ENCODE measurements around the gene SLFN12.

Gene SLFN12

DNA sequence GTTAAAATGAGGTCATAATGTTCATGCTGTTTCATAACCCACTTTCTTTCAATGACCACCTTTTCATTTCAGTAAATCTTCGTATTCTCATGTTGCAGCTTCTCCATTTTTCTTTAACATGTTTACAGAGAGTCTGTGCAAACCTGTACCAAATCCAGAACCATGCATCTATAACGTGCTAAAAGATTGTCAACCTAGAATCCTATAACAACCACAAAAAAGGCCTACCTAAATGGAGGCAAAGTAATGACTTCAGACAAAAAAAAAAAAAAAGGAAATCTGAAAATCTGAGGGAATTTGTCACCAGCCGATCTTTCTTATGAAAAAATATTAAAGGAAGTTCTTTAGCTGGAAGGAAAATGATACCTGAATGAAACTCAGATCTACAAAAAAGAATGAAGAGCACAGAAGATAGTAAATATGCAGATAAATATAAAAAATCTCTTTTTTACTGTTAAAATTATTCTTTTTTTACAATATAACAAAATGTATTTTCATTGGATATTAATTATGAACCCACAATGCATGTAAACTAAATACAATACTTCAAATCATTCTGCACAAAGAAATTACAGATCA, 57.4 kb downstream of the SLFN12 start:
- Histone ChIP-seq H2AFZ (ENCODE audit: low read length, unreplicated experiment) (no peak overlapping the region), H3K27me3 (ENCODE audit: insufficient read depth, low read length) (no peaks in the 10 kb centered on the region), H3K4me1 (ENCODE audit: control insufficient read depth, insufficient read depth, low read length, unreplicated experiment) (peaks cover 26% of the 10 kb centered on the region), H3K4me3 (ENCODE audit: low read depth, low read length) (peak overlapping the region; percentile 93), H3K79me2 (ENCODE audit: control insufficient read depth, insufficient read depth, low read length, unreplicated experiment) (peaks cover 55% of the 10 kb centered on the region), H3K36me3 (ENCODE audit: insufficient read depth, low read length) (peaks cover 22% of the 10 kb centered on the region), H3K27ac (ENCODE audit: low read depth, low read length) (peak overlapping the region; percentile 96)

DNA sequence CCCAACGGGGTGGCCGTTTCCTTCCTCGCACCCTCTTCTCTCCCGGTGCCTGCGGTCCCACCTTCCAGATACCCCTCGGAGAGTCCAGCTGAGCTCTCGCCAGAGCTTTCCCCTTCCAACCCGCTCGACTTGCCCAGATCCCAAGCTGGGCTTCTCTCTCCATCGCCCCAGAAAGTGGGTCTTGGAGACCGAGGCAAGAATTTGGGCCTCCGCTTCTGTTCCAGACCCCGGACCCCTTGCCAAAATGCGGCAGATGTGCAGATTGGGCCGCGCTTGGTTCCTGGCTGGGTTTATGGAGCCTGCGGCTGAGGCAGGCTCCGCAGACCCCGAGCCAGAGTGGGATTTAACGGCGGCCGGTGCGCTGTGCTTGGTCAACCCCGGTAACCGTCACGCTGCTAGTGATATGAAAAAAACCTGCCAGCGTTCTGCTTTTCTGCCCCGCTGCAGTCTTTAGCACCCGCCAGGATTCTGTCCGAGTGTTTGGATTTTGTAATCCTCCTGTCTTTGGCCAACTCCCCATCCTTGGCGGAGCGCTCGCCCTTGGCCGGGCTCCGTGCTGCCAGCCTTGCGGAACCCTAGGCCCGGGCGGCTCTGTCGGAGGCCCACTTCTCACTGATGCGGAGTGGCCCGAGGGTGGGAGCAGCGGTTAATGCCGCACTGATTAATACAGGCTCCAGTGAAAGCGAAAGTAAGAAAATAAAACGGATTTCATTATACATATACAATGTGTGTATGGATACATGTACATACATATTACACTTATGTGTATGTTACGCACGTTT, 58.1 kb downstream of the SLFN12 start:
- Histone ChIP-seq H3K27ac (ENCODE audit: low read depth, low read length) (peak overlapping the region; percentile 96), H3K4me1 (ENCODE audit: control insufficient read depth, insufficient read depth, low read length, unreplicated experiment) (peaks cover 26% of the 10 kb centered on the region), H3K79me2 (ENCODE audit: control insufficient read depth, insufficient read depth, low read length, unreplicated experiment) (peaks cover 61% of the 10 kb centered on the region), H3K27me3 (ENCODE audit: insufficient read depth, low read length) (no peaks in the 10 kb centered on the region), H2AFZ (ENCODE audit: low read length, unreplicated experiment) (peak overlapping the region; percentile 69), H3K36me3 (ENCODE audit: insufficient read depth, low read length) (peaks cover 28% of the 10 kb centered on the region), H3K4me3 (ENCODE audit: low read depth, low read length) (peak overlapping the region; percentile 93)

- H2AFZ ChIP-seq (ENCODE audit: low read length, unreplicated experiment): peak within 1 kb of the TSS; percentile 69
- peak within 1 kb of the TSS; percentile 96 for H3K27ac ChIP-seq (ENCODE audit: low read depth, low read length)
- peak within 1 kb of the TSS; percentile 93 for H3K4me3 ChIP-seq (ENCODE audit: low read depth, low read length)
- peaks cover 26% of the 10 kb centered on the region for H3K4me1 ChIP-seq (ENCODE audit: control insufficient read depth, insufficient read depth, low read length, unreplicated experiment)
- H3K36me3 ChIP-seq (ENCODE audit: insufficient read depth, low read length): peaks cover 32% of the 10 kb centered on the region
- H3K27me3 ChIP-seq (ENCODE audit: insufficient read depth, low read length): no peaks in the 10 kb centered on the region
- H3K79me2 ChIP-seq (ENCODE audit: control insufficient read depth, insufficient read depth, low read length, unreplicated experiment): peaks cover 68% of the 10 kb centered on the region
Observed at GRCh38 chr17:35373534-35373983, 58.7 kb downstream of the SLFN12 start, which contains the start of gene SLFN11. Gene SLFN11, minus strand, starts transcription at chr17:35373621. Its CDS starts 9,814 bp downstream, at chr17:35363807.

DNA sequence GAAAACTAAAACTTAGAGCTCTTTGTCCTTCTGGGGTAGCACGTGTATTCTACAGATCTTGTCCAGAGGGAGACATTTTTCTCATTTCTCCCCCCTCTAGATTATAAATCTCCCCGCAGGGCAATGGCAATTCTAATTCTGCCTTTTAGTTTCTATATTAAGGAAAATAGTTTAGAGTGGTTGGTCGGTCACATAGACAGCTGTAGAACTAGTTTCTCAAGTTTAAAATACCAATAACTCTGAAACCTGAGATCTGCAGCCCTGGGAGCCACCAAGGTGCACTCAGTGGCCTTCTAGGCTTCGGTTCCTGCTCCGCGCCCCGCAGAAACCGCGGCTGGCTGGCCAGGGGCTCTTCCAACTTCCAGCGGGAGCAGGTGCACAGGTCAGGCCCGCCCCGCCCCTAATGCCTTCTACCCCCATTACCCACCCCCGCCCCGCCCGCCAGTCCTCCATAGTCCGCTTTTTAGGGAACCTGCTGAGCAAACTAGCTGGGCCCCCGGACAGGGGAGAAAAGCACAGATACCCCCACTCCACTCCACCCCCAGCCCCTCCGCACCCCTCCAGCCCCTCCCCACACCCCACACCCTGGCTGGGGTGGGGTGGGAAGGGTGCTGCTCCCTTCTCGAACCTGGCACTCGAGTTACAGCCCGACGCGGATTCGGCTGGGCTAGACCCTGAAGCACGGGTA, 59.3 kb downstream of the SLFN12 start:
- H3K27ac ChIP-seq (ENCODE audit: low read depth, low read length): peak overlapping the region; percentile 96
- peaks cover 73% of the 10 kb centered on the region for H3K79me2 ChIP-seq (ENCODE audit: control insufficient read depth, insufficient read depth, low read length, unreplicated experiment)
- H3K4me1 ChIP-seq (ENCODE audit: control insufficient read depth, insufficient read depth, low read length, unreplicated experiment): peaks cover 26% of the 10 kb centered on the region
- no peaks in the 10 kb centered on the region for H3K27me3 ChIP-seq (ENCODE audit: insufficient read depth, low read length)
- H3K36me3 ChIP-seq (ENCODE audit: insufficient read depth, low read length): peaks cover 32% of the 10 kb centered on the region
- H3K4me3 ChIP-seq (ENCODE audit: low read depth, low read length): peak overlapping the region; percentile 93
- no peak overlapping the region for H2AFZ ChIP-seq (ENCODE audit: low read length, unreplicated experiment)

- Histone ChIP-seq H3K27me3 (ENCODE audit: insufficient read depth, low read length) (no peaks in the 10 kb centered on the region), H3K79me2 (ENCODE audit: control insufficient read depth, insufficient read depth, low read length, unreplicated experiment) (peaks cover 79% of the 10 kb centered on the region), H3K27ac (ENCODE audit: low read depth, low read length) (no peak overlapping the region), H3K4me1 (ENCODE audit: control insufficient read depth, insufficient read depth, low read length, unreplicated experiment) (peaks cover 20% of the 10 kb centered on the region), H3K36me3 (ENCODE audit: insufficient read depth, low read length) (peaks cover 32% of the 10 kb centered on the region), H2AFZ (ENCODE audit: low read length, unreplicated experiment) (no peak overlapping the region), H3K4me3 (ENCODE audit: low read depth, low read length) (peak overlapping the region; percentile 93)
Observed at GRCh38 chr17:35371934-35372333, 60.4 kb downstream of the SLFN12 start.

- H3K27ac ChIP-seq (ENCODE audit: low read depth, low read length): no peak overlapping the region
- H3K4me1 ChIP-seq (ENCODE audit: control insufficient read depth, insufficient read depth, low read length, unreplicated experiment): peaks cover 9% of the 10 kb centered on the region
- H3K4me3 ChIP-seq (ENCODE audit: low read depth, low read length): no peak overlapping the region
- H3K27me3 ChIP-seq (ENCODE audit: insufficient read depth, low read length): no peaks in the 10 kb centered on the region
- H2AFZ ChIP-seq (ENCODE audit: low read length, unreplicated experiment): no peak overlapping the region
- H3K79me2 ChIP-seq (ENCODE audit: control insufficient read depth, insufficient read depth, low read length, unreplicated experiment): peaks cover 78% of the 10 kb centered on the region
- H3K36me3 ChIP-seq (ENCODE audit: insufficient read depth, low read length): peaks cover 41% of the 10 kb centered on the region
Observed at GRCh38 chr17:35368081-35368830, 64.0 kb downstream of the SLFN12 start.

GRCh38 chr17:35361027-35361426, 71.3 kb downstream of the SLFN12 start:
- Histone ChIP-seq H3K79me2 (ENCODE audit: control insufficient read depth, insufficient read depth, low read length, unreplicated experiment) (peaks cover 32% of the 10 kb centered on the region), H3K36me3 (ENCODE audit: insufficient read depth, low read length) (peaks cover 58% of the 10 kb centered on the region), H3K27ac (ENCODE audit: low read depth, low read length) (no peak overlapping the region), H3K27me3 (ENCODE audit: insufficient read depth, low read length) (no peaks in the 10 kb centered on the region), H3K4me1 (ENCODE audit: control insufficient read depth, insufficient read depth, low read length, unreplicated experiment) (no peaks in the 10 kb centered on the region), H3K4me3 (ENCODE audit: low read depth, low read length) (no peak overlapping the region), H2AFZ (ENCODE audit: low read length, unreplicated experiment) (no peak overlapping the region)
